GM18507 (cell line): ENCODE measurements around the gene C9orf85.
"Not testable (repeated sequence)": the region's sequence is repeated elsewhere in the genome, so short reads cannot be mapped to it uniquely, and the experiment has no call there.

Experiments used
- DNase-seq: peaks from one replicate; pipeline ENCODE4 v3.0.0; 2011; ENCODE audit warnings: low read depth; ENCODE audit not compliant: insufficient read length; ENCODE audit errors: extremely low spot score
- FAIRE-seq: peaks from 2 replicates; lab custom pipeline; 2011; peaks lifted over from hg19 to GRCh38; lab: Jason Lieb, UNC

The C9orf85 gene

GRCh38 chr9:71937070-71937625, 25.7 kb downstream of the C9orf85 start:
- FAIRE-seq, result no peak
- DNase-seq, result no peak

GRCh38 chr9:71937898-71938297, 26.5 kb downstream of the C9orf85 start:
- FAIRE-seq (no peak), DNase-seq (no peak)

DNA sequence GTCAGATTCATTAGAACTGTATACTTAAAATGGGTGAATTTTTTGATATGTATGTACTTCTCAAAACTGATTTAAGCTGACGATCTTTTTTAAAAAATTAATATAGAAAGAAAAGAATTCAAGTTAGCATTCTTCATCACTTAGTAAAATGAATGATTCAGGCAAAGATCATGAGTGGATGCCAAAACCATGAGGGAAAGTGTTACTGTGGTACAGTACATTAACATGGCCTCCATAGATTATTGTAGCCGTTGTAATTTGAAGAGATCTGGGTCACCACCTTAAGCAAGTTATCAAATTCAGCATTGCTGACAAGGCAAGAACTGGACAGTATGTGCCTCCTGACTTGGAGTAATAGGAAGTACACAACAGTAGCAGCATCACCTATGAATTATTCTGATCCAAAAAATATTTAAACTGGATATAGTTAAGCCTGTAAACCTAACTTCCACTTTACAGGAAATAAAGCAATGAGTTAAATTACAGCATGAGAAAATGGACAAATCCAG, 29.7 kb downstream of the C9orf85 start:
- DNase-seq, result no peak
- no peak for FAIRE-seq

- FAIRE-seq, result peak; percentile 38
Observed at GRCh38 chr9:71941998-71942567, 30.6 kb downstream of the C9orf85 start.

GRCh38 chr9:71944754-71945375, 33.4 kb downstream of the C9orf85 start:
- no peak for FAIRE-seq
- DNase-seq, result no peak

More at GRCh38 chr9:71941998-71942567, 30.6 kb downstream of the C9orf85 start:
- DNase-seq, result no peak

- not testable (repeated sequence) for DNase-seq, FAIRE-seq
Observed at GRCh38 chr9:71954652-71955051, 43.2 kb downstream of the C9orf85 start.

GRCh38 chr9:71955300-71955915, 44.0 kb downstream of the C9orf85 start:
- DNase-seq (no peak), FAIRE-seq (peak; percentile 63)

DNA sequence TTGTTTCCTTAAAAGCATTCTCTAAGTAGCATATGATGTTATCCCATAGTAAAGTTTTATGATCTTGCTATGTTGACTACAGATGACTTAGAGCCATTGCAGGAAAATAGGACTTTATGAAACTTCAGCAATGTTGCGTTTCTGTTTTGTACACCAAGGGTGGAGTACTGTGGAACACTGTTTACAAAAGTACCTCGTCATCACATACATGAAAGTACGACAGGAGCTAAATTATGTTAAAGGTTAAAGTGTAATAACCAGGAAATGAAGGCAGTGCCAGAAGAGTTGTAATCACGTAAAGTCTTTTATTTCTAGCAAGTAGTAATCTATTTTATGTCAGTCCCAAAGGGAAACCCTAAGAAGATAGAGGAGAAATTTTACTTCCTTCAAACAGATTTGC, 50.9 kb downstream of the C9orf85 start:
- FAIRE-seq (no peak), DNase-seq (no peak)

DNA sequence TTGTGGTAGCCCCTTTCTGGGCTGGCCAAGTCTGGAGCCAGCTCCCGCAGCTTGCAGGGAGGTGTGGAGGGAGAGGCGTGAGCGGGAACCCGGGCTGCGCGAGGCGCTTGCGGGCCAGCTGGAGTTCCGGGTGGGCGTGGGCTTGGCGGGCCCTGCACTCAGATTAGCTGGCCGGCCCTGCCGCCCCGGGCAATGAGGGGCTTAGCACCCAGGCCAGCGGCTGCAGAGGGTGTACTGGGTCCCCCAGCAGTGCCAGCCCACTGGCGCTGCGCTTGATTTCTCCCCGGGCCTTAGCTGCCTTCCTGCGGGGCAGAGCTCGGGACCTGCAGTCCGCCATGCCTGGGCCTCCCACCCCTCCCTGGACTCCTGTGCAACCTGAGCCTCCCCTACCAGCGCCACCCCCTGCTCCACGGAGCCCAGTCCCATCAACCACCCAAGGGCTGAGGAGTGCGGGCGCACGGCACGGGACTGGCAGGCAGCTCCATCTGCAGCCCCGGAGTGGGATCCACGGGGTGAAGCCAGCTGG, 52.1 kb downstream of the C9orf85 start:
- FAIRE-seq, DNase-seq: not testable (repeated sequence)

DNA sequence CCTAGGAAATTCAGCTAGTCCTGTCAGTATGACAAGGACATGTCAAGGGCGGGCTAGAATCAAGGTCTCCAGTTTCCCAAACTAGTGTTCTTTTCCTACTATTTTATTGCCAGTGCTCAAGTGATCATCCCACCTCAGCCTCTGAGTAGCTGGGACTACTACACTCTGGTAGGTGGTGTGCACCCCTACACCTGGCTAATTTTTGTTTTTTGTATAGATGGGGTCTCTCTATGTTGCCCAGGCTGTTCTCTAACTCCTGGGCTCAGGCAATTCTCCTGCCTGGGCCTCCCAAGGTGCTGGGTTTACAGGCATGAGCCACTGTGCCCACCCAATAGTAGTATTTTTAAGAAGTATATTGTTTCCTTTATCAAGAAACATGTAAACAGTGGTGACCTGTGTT, 54.0 kb downstream of the C9orf85 start:
- DNase-seq (no peak), FAIRE-seq (no peak)

- no peak for FAIRE-seq
- no peak for DNase-seq
Observed at GRCh38 chr9:71966601-71967000, 55.2 kb downstream of the C9orf85 start.

GRCh38 chr9:71968541-71969090, 57.2 kb downstream of the C9orf85 start:
- DNase-seq (no peak), FAIRE-seq (no peak)

DNA sequence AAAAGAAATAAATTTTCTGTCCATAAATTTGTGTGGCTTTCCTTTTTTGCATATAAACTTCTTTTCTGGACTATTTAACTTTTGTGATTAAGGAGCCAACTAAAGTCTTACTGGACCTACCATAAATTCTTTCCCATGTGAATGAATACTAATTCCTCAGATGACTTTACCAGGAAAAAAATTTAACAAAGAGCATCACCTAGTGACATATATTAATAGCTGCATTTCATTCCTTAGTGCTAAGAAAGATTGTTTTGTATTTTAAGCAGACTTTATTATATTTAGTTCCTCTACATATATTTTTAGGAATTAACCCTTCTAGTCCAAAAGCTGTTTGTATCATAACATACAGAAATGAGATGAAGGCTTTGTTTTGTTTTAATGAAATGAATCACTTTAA, 64.4 kb downstream of the C9orf85 start:
- FAIRE-seq (no peak), DNase-seq (no peak)

- DNase-seq (no peak), FAIRE-seq (no peak)
Observed at GRCh38 chr9:71977003-71977402, 65.6 kb downstream of the C9orf85 start.

DNA sequence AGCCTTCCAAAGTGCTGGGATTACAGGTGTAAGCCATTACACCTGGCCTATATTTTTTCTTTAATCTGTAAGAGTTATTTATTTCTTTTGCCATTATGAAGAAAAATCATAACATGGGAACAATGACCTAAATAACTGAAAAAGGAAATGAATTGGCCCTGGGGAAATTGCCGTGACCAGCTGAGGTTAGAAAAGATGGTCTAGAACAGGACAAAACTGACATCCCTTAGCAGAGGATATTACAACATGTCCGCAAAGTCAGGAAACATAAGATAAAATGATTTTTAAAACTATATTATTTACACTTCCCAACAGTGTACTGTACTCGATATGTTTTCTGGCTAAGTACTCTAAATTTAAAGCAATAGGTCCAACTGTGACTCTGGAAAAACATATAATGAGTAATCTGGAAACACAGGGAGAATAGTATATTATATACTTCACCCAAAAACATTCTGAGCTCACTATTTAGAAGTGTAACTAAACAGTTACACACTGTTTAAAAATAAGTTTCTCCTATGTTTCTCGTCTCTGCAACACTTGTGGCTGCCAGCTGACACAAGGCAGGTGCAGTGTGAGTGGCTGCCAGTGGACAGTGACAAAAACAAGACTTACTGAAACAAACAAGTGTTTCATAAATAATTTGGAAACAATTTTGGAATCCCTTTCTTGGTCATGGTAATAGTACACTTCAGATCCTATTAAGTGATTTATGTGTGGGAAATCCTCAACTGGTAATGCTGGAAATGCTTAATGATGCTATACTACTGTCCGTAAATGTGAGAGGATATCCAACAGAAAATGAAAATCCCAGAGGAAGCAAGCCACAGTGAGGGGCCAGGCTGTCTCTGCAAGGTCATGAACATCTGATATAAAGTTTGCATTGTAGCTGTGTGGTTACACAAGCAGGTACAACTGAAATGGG, 69.1 kb downstream of the C9orf85 start:
- no peak for FAIRE-seq

DNA sequence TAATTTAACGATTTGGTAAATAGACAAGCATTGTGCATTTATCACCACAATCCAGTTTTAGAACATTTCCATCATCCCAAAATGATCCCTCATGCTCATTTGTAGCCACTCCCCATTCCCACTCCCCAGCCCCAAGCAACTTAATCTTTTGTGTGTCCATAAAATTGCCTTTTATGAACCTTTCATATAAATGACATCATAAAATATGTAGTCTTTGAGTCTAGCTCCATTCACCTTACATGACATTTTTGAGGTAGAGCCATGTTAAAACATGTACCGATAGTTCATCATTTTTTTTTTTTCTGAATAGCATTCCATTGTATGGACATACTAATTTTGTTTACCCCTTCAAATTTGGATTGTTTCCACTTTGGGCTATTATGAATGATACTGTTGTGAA, 70.5 kb downstream of the C9orf85 start:
- DNase-seq (no peak), FAIRE-seq (no peak)

More for the DNA sequence above, 69.1 kb downstream of the C9orf85 start:
- no peak for DNase-seq

DNA sequence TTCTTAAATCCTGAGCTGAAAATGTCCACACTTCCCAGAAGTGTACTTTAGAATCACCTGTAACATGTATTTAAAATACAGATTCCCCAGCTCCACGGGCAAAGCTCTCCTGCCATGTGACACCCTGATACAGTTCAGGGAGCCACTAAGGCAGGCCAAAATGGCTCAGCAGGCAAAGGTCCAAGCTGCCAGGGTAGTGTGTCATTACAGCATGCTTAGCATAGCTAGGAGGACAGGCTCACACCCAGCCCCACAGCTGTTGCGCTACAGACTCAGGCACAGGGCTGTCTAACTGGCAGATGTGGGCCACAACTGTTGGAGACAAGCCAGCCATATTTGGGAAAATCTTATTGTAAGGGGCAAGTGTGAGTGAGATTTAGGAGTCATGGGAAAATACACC, 73.0 kb downstream of the C9orf85 start:
- FAIRE-seq (no peak), DNase-seq (no peak)

GRCh38 chr9:71984831-71985281, 73.4 kb downstream of the C9orf85 start:
- FAIRE-seq, result no peak

More at GRCh38 chr9:71984831-71985281, 73.4 kb downstream of the C9orf85 start:
- no peak for DNase-seq
